Measurements from ENCODE around the gene CCDC38.
"Not testable (repeated sequence)": the region's sequence is repeated elsewhere in the genome, so short reads cannot be mapped to it uniquely, and the experiment has no call there.

Gene CCDC38

DNA sequence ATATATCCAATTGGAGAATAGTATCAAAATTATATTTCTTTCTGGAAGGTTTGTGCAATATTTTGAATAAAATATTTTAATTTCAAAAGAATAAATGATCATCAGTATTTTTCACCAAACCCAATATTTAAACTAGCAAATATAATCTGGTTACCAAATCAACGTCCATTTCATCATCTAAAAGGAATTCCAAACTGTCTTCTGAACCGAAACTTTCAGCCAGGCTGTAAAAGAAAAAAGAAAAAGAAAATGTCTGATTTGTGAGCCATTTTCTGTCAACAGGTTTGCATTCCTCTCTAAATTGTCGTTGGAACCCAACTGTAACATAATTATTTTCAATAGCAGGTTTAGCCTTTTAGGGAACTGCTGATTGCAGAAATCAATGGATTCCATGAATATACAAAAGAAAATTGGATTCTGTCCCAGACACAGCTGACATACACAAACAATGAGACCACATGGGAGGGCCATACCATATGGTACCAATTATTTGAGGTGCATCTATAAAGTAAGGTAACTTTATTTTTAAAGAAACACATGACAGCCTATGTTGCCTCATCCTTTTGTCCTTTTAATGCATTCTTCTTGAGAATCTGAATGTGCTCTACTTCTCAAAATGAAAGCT is 61.0 kb downstream of the CCDC38 start:
- no peak for DNase-seq

DNA sequence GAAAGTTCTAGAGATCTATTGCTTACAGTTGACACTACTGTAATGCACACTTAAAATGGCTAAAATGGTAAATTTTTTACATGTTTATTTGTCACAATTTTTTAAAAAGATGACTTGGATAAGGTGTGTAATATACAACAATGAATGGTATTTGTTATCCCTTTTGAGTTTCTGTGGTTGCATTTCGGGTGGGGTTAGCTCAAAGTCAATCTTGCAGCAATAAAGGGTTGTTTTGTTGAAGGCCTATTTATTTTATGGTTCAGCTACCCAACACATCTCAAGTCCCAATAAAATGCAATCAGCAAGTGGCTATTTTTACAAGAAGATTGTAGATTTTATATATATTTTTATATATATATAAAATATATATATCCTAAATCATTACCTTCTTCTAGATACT is 61.5 kb downstream of the CCDC38 start:
- no peak for DNase-seq

GRCh38 chr12:95877622-95878021 is 64.8 kb downstream of the CCDC38 start:
- DNase-seq: peak; percentile 17

- DNase-seq: no peak
Measured at GRCh38 chr12:95874452-95874851, 68.0 kb downstream of the CCDC38 start.

DNA sequence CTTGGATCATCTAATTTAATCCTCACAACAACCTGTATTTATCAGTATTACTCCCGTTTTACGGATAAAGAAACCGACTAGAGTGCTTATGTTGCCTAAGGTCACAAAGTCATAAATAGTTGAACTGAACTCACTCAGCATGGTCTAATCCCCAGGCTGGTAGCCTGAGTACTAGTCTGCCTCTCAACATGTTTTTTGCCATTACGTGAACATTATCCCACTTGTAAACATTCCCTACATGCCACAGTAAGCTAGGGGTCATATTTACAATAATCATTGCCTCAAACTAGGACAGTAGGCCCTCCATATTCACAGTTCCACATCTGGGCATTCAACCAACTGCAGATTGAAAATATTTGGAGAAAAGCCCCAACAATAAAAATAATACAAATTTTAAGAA is 71.5 kb downstream of the CCDC38 start:
- no peak for DNase-seq

GRCh38 chr12:95863337-95863736 is 79.1 kb downstream of the CCDC38 start:
- no peak for DNase-seq

DNA sequence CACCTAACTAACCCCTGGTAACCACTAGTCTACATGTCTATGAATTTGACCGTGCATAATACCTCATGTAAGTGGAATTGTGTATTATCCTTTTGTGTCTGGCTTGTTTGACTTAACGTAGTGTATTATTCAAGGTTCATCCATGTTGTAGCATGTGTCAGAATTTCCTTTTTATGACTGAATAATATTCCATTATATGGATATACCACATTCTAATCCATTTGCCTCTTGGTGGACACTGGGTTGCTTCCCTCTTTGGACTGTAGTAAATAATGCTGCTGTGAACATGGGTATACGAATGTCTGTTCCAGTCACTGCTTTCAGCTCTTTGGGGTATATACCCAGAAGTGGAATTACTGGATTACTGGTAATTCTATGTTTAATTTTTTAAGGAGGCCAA is 80.4 kb downstream of the CCDC38 start:
- no peak for DNase-seq

GRCh38 chr12:95859947-95860850 is 82.2 kb downstream of the CCDC38 start:
- no peak for DNase-seq

- DNase-seq: peak; percentile 45
Measured at GRCh38 chr12:95859344-95859816, 83.0 kb downstream of the CCDC38 start.

DNA sequence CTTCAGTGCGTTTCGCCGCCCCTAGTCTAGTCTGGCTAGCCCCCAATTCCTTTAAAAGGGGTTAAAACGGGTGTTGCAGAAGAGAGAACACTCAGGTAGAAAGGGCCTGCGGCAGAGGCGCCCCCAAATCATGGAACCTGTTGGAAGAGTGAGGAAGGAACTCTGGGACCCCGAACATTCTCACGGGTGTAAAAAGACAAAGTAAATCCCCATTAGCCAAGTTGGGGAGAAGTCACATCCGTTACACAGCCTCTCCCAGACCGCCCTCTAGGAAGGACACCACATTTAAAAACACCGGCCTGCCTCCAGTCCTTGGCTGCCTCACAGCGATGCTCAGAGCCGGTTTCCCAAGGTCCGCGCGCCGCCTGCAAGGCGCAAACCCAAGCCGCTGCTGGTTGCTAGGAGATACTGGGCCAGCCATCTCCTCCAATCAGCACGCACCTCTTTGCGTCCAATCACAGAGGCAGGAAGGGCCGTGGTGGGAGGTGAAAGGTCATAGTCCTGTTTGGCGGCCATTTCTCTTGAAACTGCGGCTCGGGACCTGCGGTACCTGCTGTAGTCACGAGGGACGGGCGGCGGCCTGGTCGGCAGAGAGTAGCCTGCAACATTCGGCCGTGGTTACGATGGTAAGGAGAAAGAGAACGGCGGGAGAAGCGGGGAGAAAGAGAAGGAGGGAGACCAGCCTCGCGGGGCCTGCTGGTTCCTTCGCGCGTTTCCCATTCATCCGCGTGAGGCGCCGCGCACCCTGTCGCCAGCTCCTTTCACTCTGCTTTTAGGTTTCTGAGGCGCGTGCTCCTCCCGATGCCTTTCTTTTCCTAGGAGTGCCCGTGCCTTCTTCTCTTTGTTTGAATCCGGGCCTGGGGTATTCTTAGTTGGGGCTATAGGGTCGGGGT is 83.7 kb downstream of the CCDC38 start, which contains the start of gene SNRPF:
SNRPF (plus strand) TSS at position 502 of the 893 bp plus-strand sequence; CDS start at position 624, 122 bp downstream.
- peak; percentile 94 for DNase-seq

DNA sequence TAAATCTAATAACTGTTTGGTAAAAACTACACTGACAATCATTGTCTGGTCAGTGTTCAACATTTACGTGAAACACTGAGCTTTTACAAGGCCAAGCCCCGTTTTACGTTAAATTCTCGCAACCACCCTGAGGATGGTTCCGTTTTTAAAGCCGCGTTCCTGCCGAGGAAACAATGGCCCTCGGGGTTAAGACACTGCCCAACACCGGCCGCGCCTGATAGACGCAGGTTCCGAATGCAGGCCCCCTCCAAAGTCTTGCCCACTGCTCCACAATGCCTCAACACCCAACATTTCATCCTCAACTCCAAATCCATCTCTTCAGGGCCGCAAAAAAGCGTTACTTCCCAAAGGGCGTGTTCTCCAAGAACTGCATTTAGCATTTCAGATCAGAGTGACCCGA is 84.6 kb downstream of the CCDC38 start:
- DNase-seq: no peak

DNA sequence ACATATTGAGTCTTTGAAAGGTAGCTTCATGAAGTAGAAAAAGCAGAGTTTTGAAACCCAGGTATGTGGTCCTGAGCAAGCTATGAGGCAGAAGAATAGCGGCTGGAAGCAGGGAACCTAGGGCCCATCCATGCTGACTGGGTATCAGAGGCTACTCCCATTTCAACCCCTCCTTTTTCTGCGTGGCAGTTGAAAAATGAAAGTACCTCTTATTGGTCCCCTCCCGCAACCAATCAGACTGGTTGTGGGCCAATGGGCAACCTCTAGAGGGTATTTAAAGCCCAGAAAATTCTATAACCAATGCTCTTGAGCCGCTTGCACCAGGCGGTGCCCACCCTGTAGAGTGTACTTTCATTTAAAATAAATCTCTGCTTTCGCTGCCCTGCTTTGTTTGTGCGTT is 85.3 kb downstream of the CCDC38 start:
- DNase-seq: no peak

GRCh38 chr12:95852133-95852532 is 90.3 kb downstream of the CCDC38 start:
- no peak for DNase-seq

DNA sequence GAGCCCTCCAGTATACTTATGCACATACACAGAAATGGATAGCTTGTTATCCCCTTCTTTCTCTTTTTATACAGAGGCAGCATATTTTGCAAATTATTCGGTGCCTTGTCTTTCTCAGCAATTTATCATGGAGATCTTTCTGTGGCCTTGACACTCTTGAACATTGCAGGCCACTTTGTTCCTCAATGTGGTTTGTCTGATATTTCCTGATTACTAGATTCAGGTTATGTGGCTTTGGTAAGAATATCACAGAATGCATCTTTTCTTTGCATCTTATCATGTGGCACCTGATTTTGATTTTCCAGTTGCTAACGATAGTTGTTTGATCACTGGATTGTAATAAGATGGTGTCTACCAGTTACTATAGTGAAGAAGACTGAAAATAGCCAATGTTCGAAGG is 90.8 kb downstream of the CCDC38 start:
- no peak for DNase-seq

- peak; percentile 45 for DNase-seq
Measured at GRCh38 chr12:95848575-95849388, 93.6 kb downstream of the CCDC38 start.

DNA sequence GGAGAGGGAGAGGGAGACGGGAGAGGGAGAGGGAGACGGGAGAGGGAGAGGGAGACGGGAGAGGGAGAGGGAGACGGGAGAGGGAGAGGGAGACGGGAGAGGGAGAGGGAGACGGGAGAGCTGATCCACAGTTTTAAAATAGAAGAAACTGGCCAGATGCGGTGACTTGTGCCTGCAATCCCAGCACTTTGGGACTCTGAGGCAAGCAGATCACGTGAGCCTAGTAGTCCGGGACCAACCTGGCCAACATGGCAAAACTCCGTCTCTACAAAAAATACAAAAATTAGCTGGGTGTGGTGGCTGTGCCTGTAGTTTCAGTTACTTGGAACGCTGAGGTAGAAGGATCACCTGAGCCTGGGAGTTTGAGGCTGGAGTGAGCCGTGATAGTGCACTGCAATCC is 100.0 kb downstream of the CCDC38 start:
- DNase-seq: not testable (repeated sequence)

GRCh38 chr12:95838125-95838524 is 104.3 kb downstream of the CCDC38 start:
- no peak for DNase-seq

DNA sequence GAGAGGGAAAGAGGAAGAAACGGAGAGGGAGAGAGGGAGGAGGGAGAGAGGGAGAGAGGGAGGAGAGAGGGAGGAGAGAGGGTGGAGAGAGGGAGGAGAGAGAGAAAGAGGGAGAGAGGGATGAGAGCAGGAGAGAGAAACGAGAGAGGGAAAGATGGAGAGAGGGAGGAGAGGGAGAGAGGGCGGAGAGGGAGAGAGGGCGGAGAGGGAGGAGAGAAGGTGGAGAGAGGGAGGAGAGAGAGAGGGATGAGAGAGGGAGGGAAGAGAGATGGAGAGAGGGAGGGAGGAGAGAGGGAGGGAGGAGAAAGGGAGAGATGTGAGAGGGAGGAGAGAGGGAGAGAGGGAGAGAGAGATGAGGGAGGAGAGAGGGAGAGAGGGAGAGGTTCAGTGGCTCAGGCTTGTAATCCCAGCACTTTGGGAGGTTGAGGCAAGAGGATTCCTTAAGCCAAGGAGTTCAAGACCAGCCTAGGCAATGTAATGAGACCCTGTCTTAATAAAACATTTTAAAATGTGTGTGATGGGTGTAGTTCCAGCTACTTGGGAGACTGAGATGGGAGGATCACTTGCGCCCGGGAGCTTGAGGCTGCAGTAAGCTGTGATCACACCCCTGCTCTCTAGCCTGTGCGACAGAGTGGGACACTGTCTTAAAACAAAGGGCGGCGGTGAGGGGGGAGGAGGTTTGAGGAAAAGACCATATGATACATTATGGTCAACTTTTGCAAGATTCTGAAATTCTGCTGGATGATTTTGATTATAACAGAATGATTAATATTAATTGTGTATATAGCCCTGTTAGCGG is 105.0 kb downstream of the CCDC38 start:
- no peak for DNase-seq

DNA sequence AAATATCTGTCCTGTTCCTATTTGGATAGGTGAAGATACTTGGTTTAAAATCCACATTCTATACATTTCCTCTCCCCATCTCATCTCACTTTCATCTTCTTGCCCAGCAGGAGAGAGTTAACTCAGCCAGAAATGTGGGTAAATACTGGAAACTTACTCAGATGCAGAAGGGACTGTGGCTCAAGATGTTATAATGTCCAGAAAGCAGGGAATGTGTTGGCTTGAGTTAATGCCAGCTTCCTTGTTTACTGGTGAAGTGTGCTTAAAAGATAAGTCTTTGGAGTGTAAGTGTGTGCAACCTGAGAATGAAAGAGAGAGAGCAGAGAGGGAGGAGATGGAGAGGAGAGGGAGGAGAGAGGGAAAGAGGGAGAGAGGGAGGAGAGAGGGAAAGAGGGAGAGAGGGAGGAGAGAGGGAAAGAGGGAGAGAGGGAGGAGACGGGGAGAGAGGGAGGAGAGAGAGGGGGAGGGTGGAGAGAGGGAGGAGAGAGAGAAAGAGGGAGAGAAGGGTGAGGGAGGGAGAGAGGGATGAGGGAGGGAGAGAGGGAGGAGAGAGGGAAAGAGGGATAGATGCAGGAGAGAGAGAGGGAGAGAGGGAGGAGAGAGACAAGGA is 105.7 kb downstream of the CCDC38 start:
- DNase-seq: peak; percentile 44

GRCh38 chr12:95836185-95836609 is 106.2 kb downstream of the CCDC38 start:
- peak; percentile 28 for DNase-seq

GRCh38 chr12:95834572-95834971 is 107.8 kb downstream of the CCDC38 start:
- no peak for DNase-seq

All from kidney glomerular epithelial cell (primary cell).